Endothelial cell of umbilical vein (primary cell): Measurements from ENCODE around the gene NDUFS8. TPM values are rescaled to one million over a fixed set of nuclear protein-coding genes. Genes with fewer than 3 reads are reported as not detected.

ENCODE experiments used
- BruUV-seq: library from RNA; stranded (reverse); fragments of 400-500 nt; replicated peaks from 2 replicates; lab custom pipeline; 2021; lab: Mats Ljungman, UMichigan
- CTCF ChIA-PET: fragments of 300-600, 350-600 bp; sonication (Branson Sonifier 250); formaldehyde crosslinking; loops from one replicate; lab custom pipeline; 2021; ENCODE audit warnings: antibody characterized with exemption, inconsistent platforms; lab: Charles Lee
- POLR2A ChIA-PET: fragments of 300-600, 350-600 bp; sonication (Branson Sonifier 250); formaldehyde crosslinking; loops from one replicate; lab custom pipeline; 2021; ENCODE audit warnings: antibody characterized with exemption, inconsistent platforms; lab: Charles Lee
- DNase-seq: peaks from one replicate; pipeline ENCODE4 v3.0.0-alpha.2; 2011; ENCODE audit warnings: low read depth, low spot score
- FAIRE-seq: peaks from 2 replicates; lab custom pipeline; 2011; peaks lifted over from hg19 to GRCh38; lab: Jason Lieb, UNC
- H2AFZ ChIP-seq: 2 replicates; pipeline ENCODE4 v1.6.0; 2012; ENCODE audit warnings: low read depth, low read length, control low read depth, inconsistent platforms
- H3K27ac ChIP-seq: 2 replicates; pipeline ENCODE4 v1.5.1; 2011; ENCODE audit warnings: low read depth, mild to moderate bottlenecking, control low read depth, low read length, moderate library complexity; ENCODE audit not compliant: insufficient read depth
- H3K27me3 ChIP-seq, 2 experiments: 2 replicates each; pipeline versions ENCODE4 v1.6.0 to v1.6.1; 2011; ENCODE audit warnings: low read length in 2 of 2, mixed read lengths in 1 of 2; ENCODE audit not compliant: control insufficient read depth in 2 of 2, insufficient read depth in 2 of 2
- H3K36me3 ChIP-seq, 2 experiments: 2 replicates in 1 of 2; 3 replicates in 1 of 2; pipeline ENCODE4 v1.5.1; 2011; ENCODE audit warnings: low read length in 2 of 2, mild to moderate bottlenecking in 1 of 2, moderate library complexity in 1 of 2; ENCODE audit not compliant: control insufficient read depth in 2 of 2, insufficient read depth in 2 of 2; ENCODE audit errors: extremely low read depth in 1 of 2
- H3K4me1 ChIP-seq: 3 replicates; pipeline ENCODE4 v1.5.1; 2011; ENCODE audit warnings: mild to moderate bottlenecking, low read length; ENCODE audit not compliant: control insufficient read depth, insufficient read depth; ENCODE audit errors: extremely low read depth
- H3K4me2 ChIP-seq: 2 replicates; pipeline ENCODE4 v1.6.1; 2011; ENCODE audit warnings: low read length, control low read depth, mixed read lengths; ENCODE audit not compliant: insufficient read depth
- H3K4me3 ChIP-seq, 3 experiments: fragments of 200-600 bp in 1 of 3; sonication (generic), shearing (Covaris generic) in 1 of 3; replicated peaks in 1 of 3; 2 replicates each; pipeline ENCODE4 v1.5.1; 2011 to 2016; ENCODE audit warnings: control low read depth in 3 of 3, low read length in 3 of 3, mild to moderate bottlenecking in 2 of 3, inconsistent platforms in 1 of 3, low read depth in 1 of 3, moderate library complexity in 1 of 3; ENCODE audit not compliant: insufficient read depth in 1 of 3
- H3K79me2 ChIP-seq: 2 replicates; pipeline ENCODE4 v1.6.0; 2012; ENCODE audit warnings: low read length, inconsistent platforms; ENCODE audit not compliant: control insufficient read depth, insufficient read depth
- H3K9ac ChIP-seq: replicated peaks from 2 replicates; pipeline ENCODE3; 2011; ENCODE audit warnings: low read length, control low read depth; ENCODE audit not compliant: insufficient read depth; ENCODE audit errors: extremely low read depth
- H3K9me1 ChIP-seq: replicated peaks from 3 replicates; pipeline ENCODE4 v1.6.0; 2011; ENCODE audit warnings: mild to moderate bottlenecking, low read length; ENCODE audit not compliant: control insufficient read depth, insufficient read depth; ENCODE audit errors: extremely low read depth
- H3K9me3 ChIP-seq: replicated peaks from 2 replicates; pipeline ENCODE4 v1.5.1; 2012; ENCODE audit warnings: low read length, inconsistent platforms; ENCODE audit not compliant: control insufficient read depth, insufficient read depth
- H4K20me1 ChIP-seq: replicated peaks from 2 replicates; pipeline ENCODE3; 2011; ENCODE audit warnings: mild to moderate bottlenecking, low read length; ENCODE audit not compliant: control insufficient read depth, insufficient read depth; ENCODE audit errors: extremely low read depth
- CTCF ChIP-seq, 2 donors: IDR thresholded peaks; 1 replicate in 1 of 2; 2 replicates in 1 of 2; pipeline ENCODE4 v1.5.1; 2011; ENCODE audit warnings: low read length in 2 of 2, mild to moderate bottlenecking in 2 of 2, moderate library complexity in 2 of 2, control low read depth in 1 of 2, inconsistent platforms in 1 of 2, low read depth in 1 of 2; ENCODE audit not compliant: insufficient read depth in 1 of 2; ENCODE audit errors: extremely low read depth in 1 of 2
- EZH2 ChIP-seq: IDR thresholded peaks from 2 replicates; pipeline ENCODE4 v1.6.1; 2012; ENCODE audit warnings: borderline replicate concordance, low read depth, mild to moderate bottlenecking, moderate library complexity, low read length, inconsistent platforms; ENCODE audit not compliant: severe bottlenecking
- FOS ChIP-seq: IDR thresholded peaks from 2 replicates; pipeline ENCODE4 v1.6.1; 2011; ENCODE audit warnings: mild to moderate bottlenecking, low read length, moderate library complexity, borderline replicate concordance; ENCODE audit not compliant: insufficient read depth
- GATA2 ChIP-seq: IDR thresholded peaks from 2 replicates; pipeline ENCODE4 v1.7.0; 2011; ENCODE audit warnings: low read depth, mild to moderate bottlenecking, moderate library complexity, mixed read lengths, low read length; ENCODE audit not compliant: insufficient read length, insufficient read depth
- JUN ChIP-seq: IDR thresholded peaks from 2 replicates; pipeline ENCODE4 v1.6.1; 2011; ENCODE audit warnings: borderline replicate concordance, low read depth; ENCODE audit not compliant: insufficient read length, insufficient read depth
- MAX ChIP-seq: IDR thresholded peaks from 2 replicates; pipeline ENCODE4 v1.6.1; 2011; ENCODE audit not compliant: insufficient read depth, insufficient read length
- MYC ChIP-seq: IDR thresholded peaks from one replicate; pipeline ENCODE4 v1.6.1; 2011; ENCODE audit warnings: mild to moderate bottlenecking, low read depth, low read length
- POLR2A ChIP-seq: IDR thresholded peaks from 2 replicates; pipeline ENCODE4 v1.6.1; 2012; ENCODE audit warnings: low read depth, mild to moderate bottlenecking, control low read depth, low read length
- POLR2AphosphoS5 ChIP-seq: IDR thresholded peaks from 2 replicates; pipeline ENCODE4 v1.6.1; 2012; ENCODE audit warnings: low read depth, mild to moderate bottlenecking, control low read depth, low read length, moderate library complexity; ENCODE audit not compliant: insufficient read depth
- dilution Hi-C: fragments of 300-500 bp; cut with MboI; formaldehyde crosslinking; loops from one replicate; pipeline ENCODE4 v1.15.0; 2019; ENCODE audit warnings: low sequenced_read_pairs; ENCODE audit not compliant: extremely low pct_ligation_motif_present
- intact Hi-C: fragments of 100-400 bp; cut with micrococcal nuclease; formaldehyde crosslinking; loops from one replicate; pipeline ENCODE4 v1.10.0; 2022
- polyA plus RNA-seq, 4 experiments: library from polyadenylated mRNA; depleted of rRNA in 3 of 4; stranded (reverse) in 3 of 4; unstranded in 1 of 4; fragments of >200 nt; gene quantifications; 2 replicates each; pipeline versions ENCODE4 v1.2.1 to v1.2.3, GENCODE V29; 2011 to 2012; ENCODE audit warnings: missing spikeins in 1 of 4
- total RNA-seq: library from RNA; stranded (reverse); gene quantifications from 2 replicates; pipeline ENCODE4 v1.2.3, GENCODE V29; 2021

NDUFS8 gene
- total and polyA plus RNA-seq, 2 donors (not counting 3 experiments of a cell fraction or from before 2014, with no cell fraction given): 166 to 170 TPM

GRCh38 chr11:68015467-68015866 is 15.0 kb upstream of the NDUFS8 start:
- dilution Hi-C loops: no loop called here
- ChIA-PET CTCF (no interaction called here), POLR2A (no interaction called here)
- Histone ChIP-seq H3K27ac (no peak overlapping the region), H3K4me1 (peaks cover 7% of the 10 kb centered on the region), H3K4me3 (no peak overlapping the region), H3K9me1 (no peaks in the 10 kb centered on the region), H4K20me1 (no peaks in the 10 kb centered on the region), H3K9ac (no peak overlapping the region), H3K79me2 (no peaks in the 10 kb centered on the region), H2AFZ (no peak overlapping the region), H3K4me2 (no peak overlapping the region), H3K27me3 (no peaks in the 10 kb centered on the region), H3K36me3 (no peaks in the 10 kb centered on the region), H3K9me3 (no peaks in the 10 kb centered on the region)
- no peak for DNase-seq
- TF ChIP-seq JUN (no peak), CTCF (IDR thresholded peaks at IDR 0.05; ENCODE audit: extremely low read depth in 1 of 2, insufficient read depth in 1 of 2, low read depth in 1 of 2, low read length in 2 of 2) (no peak), EZH2 (no peak), MAX (no peak), POLR2A (no peak), FOS (no peak), POLR2AphosphoS5 (no peak), GATA2 (no peak), MYC (no peak)
- intact Hi-C loops: no loop called here
- no TSS peak for BruUV-seq
- no peak for FAIRE-seq
